SK-N-SH treated with all-trans-retinoic acid at 6 μM for 48 hours (cell line): Measurements from ENCODE around the gene KLHL3.

Source experiments
- ARNTL ChIP-seq: fragments of 450-650 bp; formaldehyde crosslinking; IDR thresholded peaks from 2 replicates; pipeline ENCODE4 v1.5.0; 2020; ENCODE audit warnings: low read depth, mild to moderate bottlenecking, moderate library complexity, borderline replicate concordance
- BACH2 ChIP-seq: fragments of 250-450 bp; sonication (Bioruptor Pico); IDR thresholded peaks from 2 replicates; pipeline ENCODE4 v1.9.0; 2021; ENCODE audit warnings: mild to moderate bottlenecking, borderline replicate concordance
- CREB5 ChIP-seq: fragments of 250-450 bp; sonication (Bioruptor Pico); IDR thresholded peaks from 2 replicates; pipeline ENCODE4 v1.5.1; 2020; ENCODE audit warnings: low read depth, mild to moderate bottlenecking, moderate library complexity
- ISL1 ChIP-seq: fragments of 250-450 bp; sonication (Bioruptor Pico); IDR thresholded peaks from 2 replicates; pipeline ENCODE4 v2.1.2; 2022; ENCODE audit warnings: mild to moderate bottlenecking, moderate library complexity
- RARB ChIP-seq: fragments of 250-450 bp; sonication (Bioruptor Pico); IDR thresholded peaks from 2 replicates; pipeline ENCODE4 v1.8.0; 2021; ENCODE audit warnings: mild to moderate bottlenecking, moderate library complexity
- ZNF565 ChIP-seq: fragments of 450-650 bp; formaldehyde crosslinking; conservative IDR thresholded peaks from 2 replicates; pipeline ENCODE4 v1.5.0; 2020; ENCODE audit warnings: low read depth, mild to moderate bottlenecking, moderate library complexity
- ZNF8 ChIP-seq: fragments of 450-650 bp; formaldehyde crosslinking; IDR thresholded peaks from 2 replicates; pipeline ENCODE4 v1.5.0; 2020; ENCODE audit warnings: mild to moderate bottlenecking, moderate library complexity

DNA sequence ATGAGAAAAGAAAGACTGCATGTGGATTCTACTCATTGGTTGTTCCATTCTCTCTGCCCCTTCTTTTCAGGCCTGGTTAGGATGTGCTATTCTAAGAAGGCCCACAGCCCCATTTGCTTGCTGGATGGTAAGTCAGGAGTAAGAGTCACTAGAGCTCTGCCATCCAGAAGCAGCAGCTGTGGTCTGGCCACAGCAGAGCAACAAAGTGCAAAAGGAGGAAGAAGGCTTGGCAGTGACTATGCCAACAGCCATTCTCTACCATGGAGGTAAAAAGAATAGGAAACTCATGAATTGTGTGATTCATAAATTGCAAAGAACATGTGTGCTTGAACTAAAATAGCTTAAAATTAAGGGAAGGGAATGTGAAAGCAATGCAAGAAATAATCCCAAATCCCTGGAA, 20.9 kb downstream of the KLHL3 start:
- TF ChIP-seq ZNF565 (CRISPR knock-in tag) (no peak), BACH2 (CRISPR knock-in tag) (no peak), ISL1 (CRISPR knock-in tag) (no peak), ARNTL (no peak), ZNF8 (CRISPR knock-in tag) (no peak), CREB5 (CRISPR knock-in tag) (no peak), RARB (no peak)
